GM19468 (cell line): ENCODE measurements around the gene ZNHIT3.

Experiments used
- ATAC-seq: cut with Tn5 transposase; IDR thresholded peaks from one replicate; pipeline ENCODE4 v1.9.1; 2021; ENCODE audit warnings: mild to moderate bottlenecking, moderate library complexity, moderate number of reproducible peaks; ENCODE audit not compliant: unreplicated experiment; ENCODE audit errors: extremely low read depth

The ZNHIT3 gene

GRCh38 chr17:36509272-36509985 is 22.9 kb downstream of the ZNHIT3 start:
- no peak for ATAC-seq

- ATAC-seq, result no peak
Measured at GRCh38 chr17:36510636-36511035, 24.2 kb downstream of the ZNHIT3 start.

- ATAC-seq, result no peak
Measured at GRCh38 chr17:36511216-36511615, 24.7 kb downstream of the ZNHIT3 start.

GRCh38 chr17:36512641-36513040 is 26.2 kb downstream of the ZNHIT3 start:
- no peak for ATAC-seq

GRCh38 chr17:36514856-36515255 is 28.4 kb downstream of the ZNHIT3 start:
- ATAC-seq, result no peak

GRCh38 chr17:36515837-36516236 is 29.4 kb downstream of the ZNHIT3 start:
- ATAC-seq, result no peak

GRCh38 chr17:36523113-36523512 is 36.6 kb downstream of the ZNHIT3 start:
- no peak for ATAC-seq

- no peak for ATAC-seq
Measured at GRCh38 chr17:36524428-36524876, 38.0 kb downstream of the ZNHIT3 start.

- no peak for ATAC-seq
Measured at GRCh38 chr17:36525113-36525512, 38.6 kb downstream of the ZNHIT3 start.

- no peak for ATAC-seq
Measured at GRCh38 chr17:36525888-36526287, 39.4 kb downstream of the ZNHIT3 start.

- no peak for ATAC-seq
Measured at GRCh38 chr17:36527621-36528250, 41.3 kb downstream of the ZNHIT3 start.

GRCh38 chr17:36529121-36529520 is 42.6 kb downstream of the ZNHIT3 start:
- no peak for ATAC-seq

GRCh38 chr17:36532435-36532975 is 46.0 kb downstream of the ZNHIT3 start:
- ATAC-seq, result no peak

GRCh38 chr17:36533935-36534839 is 47.7 kb downstream of the ZNHIT3 start:
- no peak for ATAC-seq

- ATAC-seq, result peak; percentile 40
Measured at GRCh38 chr17:36534840-36535668, 48.6 kb downstream of the ZNHIT3 start, which contains the start of the genes MYO19 and PIGW. TSS of gene MYO19 (minus strand) at chr17:36534868. CDS start at chr17:36532538, 2,330 bp downstream. TSS of gene PIGW (plus strand) at chr17:36534987. CDS start at chr17:36537102, 2,115 bp downstream.

- ATAC-seq, result no peak
Measured at GRCh38 chr17:36535669-36536081, 49.2 kb downstream of the ZNHIT3 start.

GRCh38 chr17:36540696-36541095 is 54.2 kb downstream of the ZNHIT3 start:
- ATAC-seq, result no peak

- no peak for ATAC-seq
Measured at GRCh38 chr17:36542755-36543154, 56.3 kb downstream of the ZNHIT3 start.

GRCh38 chr17:36544044-36544306 is 57.5 kb downstream of the ZNHIT3 start:
- ATAC-seq, result no peak
